Measurements from ENCODE around the gene ARHGAP42. TPM values are rescaled to one million over a fixed set of nuclear protein-coding genes. Genes with fewer than 3 reads are reported as not detected.

The ARHGAP42 gene
- total and polyA plus RNA-seq, 4 donors: 3.8 to 17.2 (median 12.0) TPM

DNA sequence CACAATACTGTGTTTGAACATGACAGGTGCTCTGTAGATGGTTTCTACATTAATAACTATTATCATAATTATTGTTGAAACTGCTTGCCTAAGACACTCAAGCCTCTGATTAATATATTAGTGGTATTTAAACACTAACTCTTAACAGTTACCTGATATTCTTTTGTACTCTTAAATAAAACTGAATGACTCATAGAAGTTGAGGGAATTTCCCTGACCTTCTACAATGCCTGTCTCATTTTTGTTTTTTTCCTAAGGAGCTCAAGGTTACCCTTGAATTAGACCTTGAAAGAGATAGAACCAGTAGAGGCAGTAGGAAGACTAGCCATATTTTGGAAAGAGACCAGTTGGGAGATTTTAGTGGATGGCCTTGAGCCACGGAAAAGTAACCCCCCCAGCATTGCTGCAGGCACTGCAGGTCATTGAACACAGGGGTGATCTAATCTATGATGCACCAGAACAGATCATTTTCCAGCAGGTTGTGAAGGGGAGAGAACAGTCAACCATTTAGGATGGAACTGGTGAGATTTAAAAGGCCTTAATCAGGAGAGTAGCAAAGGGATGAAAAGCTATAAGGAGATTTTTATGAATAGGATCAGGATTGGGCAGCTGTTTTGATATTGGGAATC, 294.2 kb downstream of the ARHGAP42 start:
- no peak for TF ChIP-seq JUND (IDR thresholded peaks at IDR 0.05)
- TF ChIP-seq ATF3 (IDR thresholded peaks at IDR 0.05): no peak
- no peak for TF ChIP-seq FOXA1 (IDR thresholded peaks at IDR 0.05)
- no peak for TF ChIP-seq SP1 (IDR thresholded peaks at IDR 0.05)
- no peak for TF ChIP-seq GABPA (IDR thresholded peaks at IDR 0.05 in 1 of 2, conservative IDR thresholded peaks at IDR 0.05 in 1 of 2)
- Histone ChIP-seq H3K9me3 (ENCODE audit: control insufficient read depth in 4 of 4, low read length in 3 of 4) (no peaks in the 10 kb centered on the region), H3K27me3 (ENCODE audit: control insufficient read depth in 4 of 4, insufficient read depth in 4 of 4, low read length in 3 of 4) (no peaks in the 10 kb centered on the region), H3K9ac (ENCODE audit: low read depth in 1 of 2, low read length in 2 of 2) (no peak overlapping the region), H3K4me3 (ENCODE audit: low read depth in 1 of 3, low read length in 3 of 3) (no peak overlapping the region), H3K27ac (ENCODE audit: low read depth in 1 of 2, low read length in 2 of 2) (no peak overlapping the region), H3K36me3 (ENCODE audit: control insufficient read depth in 4 of 4, insufficient read depth in 3 of 4, low read depth in 1 of 4, low read length in 3 of 4) (peaks cover 0 to 24% (median 12%) of the 10 kb centered on the region in 4 donors), H3K4me1 (ENCODE audit: control insufficient read depth in 4 of 4, insufficient read depth in 4 of 4, low read length in 3 of 4) (no peaks in the 10 kb centered on the region)
- no peak for DNase-seq (ENCODE audit: low spot score)
- 88% methylated on average over 1 of the region's 1 CpG for WGBS

GRCh38 chr11:100984668-100985067, 297.6 kb downstream of the ARHGAP42 start:
- TF ChIP-seq RAD21 (IDR thresholded peaks at IDR 0.05): no peak
- no peak for TF ChIP-seq EGR1 (IDR thresholded peaks at IDR 0.05; ENCODE audit: low read depth in 2 of 2)
- TF ChIP-seq, protein P1, sequence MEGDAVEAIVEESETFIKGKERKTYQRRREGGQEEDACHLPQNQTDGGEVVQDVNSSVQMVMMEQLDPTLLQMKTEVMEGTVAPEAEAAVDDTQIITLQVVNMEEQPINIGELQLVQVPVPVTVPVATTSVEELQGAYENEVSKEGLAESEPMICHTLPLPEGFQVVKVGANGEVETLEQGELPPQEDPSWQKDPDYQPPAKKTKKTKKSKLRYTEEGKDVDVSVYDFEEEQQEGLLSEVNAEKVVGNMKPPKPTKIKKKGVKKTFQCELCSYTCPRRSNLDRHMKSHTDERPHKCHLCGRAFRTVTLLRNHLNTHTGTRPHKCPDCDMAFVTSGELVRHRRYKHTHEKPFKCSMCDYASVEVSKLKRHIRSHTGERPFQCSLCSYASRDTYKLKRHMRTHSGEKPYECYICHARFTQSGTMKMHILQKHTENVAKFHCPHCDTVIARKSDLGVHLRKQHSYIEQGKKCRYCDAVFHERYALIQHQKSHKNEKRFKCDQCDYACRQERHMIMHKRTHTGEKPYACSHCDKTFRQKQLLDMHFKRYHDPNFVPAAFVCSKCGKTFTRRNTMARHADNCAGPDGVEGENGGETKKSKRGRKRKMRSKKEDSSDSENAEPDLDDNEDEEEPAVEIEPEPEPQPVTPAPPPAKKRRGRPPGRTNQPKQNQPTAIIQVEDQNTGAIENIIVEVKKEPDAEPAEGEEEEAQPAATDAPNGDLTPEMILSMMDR (IDR thresholded peaks at IDR 0.05; ENCODE audit: low read depth, low read length, missing input control): no peak
- TF ChIP-seq HNF4A (conservative IDR thresholded peaks at IDR 0.05): no peak
- TF ChIP-seq FOXA1 (IDR thresholded peaks at IDR 0.05): no peak
- TF ChIP-seq FOXA2 (IDR thresholded peaks at IDR 0.05): no peak
- TF ChIP-seq, protein P2, sequence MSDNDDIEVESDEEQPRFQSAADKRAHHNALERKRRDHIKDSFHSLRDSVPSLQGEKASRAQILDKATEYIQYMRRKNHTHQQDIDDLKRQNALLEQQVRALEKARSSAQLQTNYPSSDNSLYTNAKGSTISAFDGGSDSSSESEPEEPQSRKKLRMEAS (IDR thresholded peaks at IDR 0.05): no peak
- no peak for TF ChIP-seq NR2F2 (IDR thresholded peaks at IDR 0.05)
- TF ChIP-seq, protein P3, sequence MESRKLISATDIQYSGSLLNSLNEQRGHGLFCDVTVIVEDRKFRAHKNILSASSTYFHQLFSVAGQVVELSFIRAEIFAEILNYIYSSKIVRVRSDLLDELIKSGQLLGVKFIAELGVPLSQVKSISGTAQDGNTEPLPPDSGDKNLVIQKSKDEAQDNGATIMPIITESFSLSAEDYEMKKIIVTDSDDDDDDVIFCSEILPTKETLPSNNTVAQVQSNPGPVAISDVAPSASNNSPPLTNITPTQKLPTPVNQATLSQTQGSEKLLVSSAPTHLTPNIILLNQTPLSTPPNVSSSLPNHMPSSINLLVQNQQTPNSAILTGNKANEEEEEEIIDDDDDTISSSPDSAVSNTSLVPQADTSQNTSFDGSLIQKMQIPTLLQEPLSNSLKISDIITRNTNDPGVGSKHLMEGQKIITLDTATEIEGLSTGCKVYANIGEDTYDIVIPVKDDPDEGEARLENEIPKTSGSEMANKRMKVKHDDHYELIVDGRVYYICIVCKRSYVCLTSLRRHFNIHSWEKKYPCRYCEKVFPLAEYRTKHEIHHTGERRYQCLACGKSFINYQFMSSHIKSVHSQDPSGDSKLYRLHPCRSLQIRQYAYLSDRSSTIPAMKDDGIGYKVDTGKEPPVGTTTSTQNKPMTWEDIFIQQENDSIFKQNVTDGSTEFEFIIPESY (IDR thresholded peaks at IDR 0.05): no peak
- TF ChIP-seq RXRA (IDR thresholded peaks at IDR 0.05): no peak
- TF ChIP-seq YY1 (IDR thresholded peaks at IDR 0.05): no peak
- no peak for TF ChIP-seq ATF3 (IDR thresholded peaks at IDR 0.05)
- no peak for TF ChIP-seq SP1 (IDR thresholded peaks at IDR 0.05)
- no peak for TF ChIP-seq GABPA (IDR thresholded peaks at IDR 0.05 in 1 of 2, conservative IDR thresholded peaks at IDR 0.05 in 1 of 2)
- no peak for TF ChIP-seq HNF4G (IDR thresholded peaks at IDR 0.05)
- TF ChIP-seq, protein P4, sequence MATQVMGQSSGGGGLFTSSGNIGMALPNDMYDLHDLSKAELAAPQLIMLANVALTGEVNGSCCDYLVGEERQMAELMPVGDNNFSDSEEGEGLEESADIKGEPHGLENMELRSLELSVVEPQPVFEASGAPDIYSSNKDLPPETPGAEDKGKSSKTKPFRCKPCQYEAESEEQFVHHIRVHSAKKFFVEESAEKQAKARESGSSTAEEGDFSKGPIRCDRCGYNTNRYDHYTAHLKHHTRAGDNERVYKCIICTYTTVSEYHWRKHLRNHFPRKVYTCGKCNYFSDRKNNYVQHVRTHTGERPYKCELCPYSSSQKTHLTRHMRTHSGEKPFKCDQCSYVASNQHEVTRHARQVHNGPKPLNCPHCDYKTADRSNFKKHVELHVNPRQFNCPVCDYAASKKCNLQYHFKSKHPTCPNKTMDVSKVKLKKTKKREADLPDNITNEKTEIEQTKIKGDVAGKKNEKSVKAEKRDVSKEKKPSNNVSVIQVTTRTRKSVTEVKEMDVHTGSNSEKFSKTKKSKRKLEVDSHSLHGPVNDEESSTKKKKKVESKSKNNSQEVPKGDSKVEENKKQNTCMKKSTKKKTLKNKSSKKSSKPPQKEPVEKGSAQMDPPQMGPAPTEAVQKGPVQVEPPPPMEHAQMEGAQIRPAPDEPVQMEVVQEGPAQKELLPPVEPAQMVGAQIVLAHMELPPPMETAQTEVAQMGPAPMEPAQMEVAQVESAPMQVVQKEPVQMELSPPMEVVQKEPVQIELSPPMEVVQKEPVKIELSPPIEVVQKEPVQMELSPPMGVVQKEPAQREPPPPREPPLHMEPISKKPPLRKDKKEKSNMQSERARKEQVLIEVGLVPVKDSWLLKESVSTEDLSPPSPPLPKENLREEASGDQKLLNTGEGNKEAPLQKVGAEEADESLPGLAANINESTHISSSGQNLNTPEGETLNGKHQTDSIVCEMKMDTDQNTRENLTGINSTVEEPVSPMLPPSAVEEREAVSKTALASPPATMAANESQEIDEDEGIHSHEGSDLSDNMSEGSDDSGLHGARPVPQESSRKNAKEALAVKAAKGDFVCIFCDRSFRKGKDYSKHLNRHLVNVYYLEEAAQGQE (IDR thresholded peaks at IDR 0.05): no peak
- TF ChIP-seq TAF1 (conservative IDR thresholded peaks at IDR 0.05): no peak
- TF ChIP-seq JUND (IDR thresholded peaks at IDR 0.05): no peak
- no peak overlapping the region for H3K4me3 ChIP-seq (ENCODE audit: low read depth in 1 of 3, low read length in 3 of 3)
- H3K27ac ChIP-seq (ENCODE audit: low read depth in 1 of 2, low read length in 2 of 2): no peak overlapping the region
- H3K4me1 ChIP-seq (ENCODE audit: control insufficient read depth in 4 of 4, insufficient read depth in 4 of 4, low read length in 3 of 4): no peaks in the 10 kb centered on the region
- DNase-seq (ENCODE audit: low spot score): no peak
- 92% methylated on average over 3 of the region's 3 CpGs for WGBS
- H3K9ac ChIP-seq (ENCODE audit: low read depth in 1 of 2, low read length in 2 of 2): no peak overlapping the region
- no peaks in the 10 kb centered on the region for H3K9me3 ChIP-seq (ENCODE audit: control insufficient read depth in 4 of 4, low read length in 3 of 4)
- peaks cover 0 to 7% (median 0%) of the 10 kb centered on the region in 4 donors for H3K36me3 ChIP-seq (ENCODE audit: control insufficient read depth in 4 of 4, insufficient read depth in 3 of 4, low read depth in 1 of 4, low read length in 3 of 4)
- no peaks in the 10 kb centered on the region for H3K27me3 ChIP-seq (ENCODE audit: control insufficient read depth in 4 of 4, insufficient read depth in 4 of 4, low read length in 3 of 4)

Measured in liver (tissue), 9 donors.